GM12872 (cell line): ENCODE data around the gene SLC15A1.

ENCODE experiments used
- CTCF ChIP-seq: IDR thresholded peaks from 3 replicates; pipeline ENCODE4 v1.5.1; 2011; ENCODE audit warnings: low read depth, mild to moderate bottlenecking, low read length, moderate library complexity; ENCODE audit not compliant: insufficient read depth

SLC15A1 gene

GRCh38 chr13:98780451-98780850, 28.0 kb upstream of the SLC15A1 start:
- TF ChIP-seq CTCF, result no peak

- TF ChIP-seq CTCF, result no peak
Measured at GRCh38 chr13:98779695-98780094, 27.2 kb upstream of the SLC15A1 start.

- TF ChIP-seq CTCF, result no peak
Measured at GRCh38 chr13:98778749-98779148, 26.3 kb upstream of the SLC15A1 start.

GRCh38 chr13:98776644-98777043, 24.2 kb upstream of the SLC15A1 start:
- no peak for TF ChIP-seq CTCF

GRCh38 chr13:98775844-98776598, 23.5 kb upstream of the SLC15A1 start:
- TF ChIP-seq CTCF, result no peak

- TF ChIP-seq CTCF, result no peak
Measured at GRCh38 chr13:98775386-98775785, 22.9 kb upstream of the SLC15A1 start.

- no peak for TF ChIP-seq CTCF
Measured at GRCh38 chr13:98774776-98775175, 22.3 kb upstream of the SLC15A1 start.

GRCh38 chr13:98773921-98774320, 21.4 kb upstream of the SLC15A1 start:
- TF ChIP-seq CTCF, result no peak
